Measurements from ENCODE around the gene GSTA1.
"Not testable (repeated sequence)": the region's sequence is repeated elsewhere in the genome, so short reads cannot be mapped to it uniquely, and the experiment has no call there.

DNA sequence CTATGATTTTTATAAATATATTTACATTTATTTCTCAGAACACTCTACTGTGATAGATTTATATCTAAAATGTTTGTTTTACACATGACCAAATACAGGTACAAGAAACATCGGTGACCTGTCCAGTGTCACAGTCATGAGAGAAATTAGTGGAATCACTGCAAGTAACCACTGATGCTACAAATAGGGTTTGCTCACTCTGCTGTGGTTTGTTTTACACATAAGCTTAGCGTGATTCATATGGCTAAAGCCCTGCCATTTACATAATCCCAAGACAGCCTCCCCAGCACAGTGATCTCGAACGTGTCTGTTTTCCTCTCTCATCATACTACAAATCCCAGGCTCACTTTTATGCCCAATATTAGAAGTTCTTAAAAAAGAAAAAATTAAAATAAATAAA is 34.2 kb downstream of the GSTA1 start:
- TF ChIP-seq, protein P1, sequence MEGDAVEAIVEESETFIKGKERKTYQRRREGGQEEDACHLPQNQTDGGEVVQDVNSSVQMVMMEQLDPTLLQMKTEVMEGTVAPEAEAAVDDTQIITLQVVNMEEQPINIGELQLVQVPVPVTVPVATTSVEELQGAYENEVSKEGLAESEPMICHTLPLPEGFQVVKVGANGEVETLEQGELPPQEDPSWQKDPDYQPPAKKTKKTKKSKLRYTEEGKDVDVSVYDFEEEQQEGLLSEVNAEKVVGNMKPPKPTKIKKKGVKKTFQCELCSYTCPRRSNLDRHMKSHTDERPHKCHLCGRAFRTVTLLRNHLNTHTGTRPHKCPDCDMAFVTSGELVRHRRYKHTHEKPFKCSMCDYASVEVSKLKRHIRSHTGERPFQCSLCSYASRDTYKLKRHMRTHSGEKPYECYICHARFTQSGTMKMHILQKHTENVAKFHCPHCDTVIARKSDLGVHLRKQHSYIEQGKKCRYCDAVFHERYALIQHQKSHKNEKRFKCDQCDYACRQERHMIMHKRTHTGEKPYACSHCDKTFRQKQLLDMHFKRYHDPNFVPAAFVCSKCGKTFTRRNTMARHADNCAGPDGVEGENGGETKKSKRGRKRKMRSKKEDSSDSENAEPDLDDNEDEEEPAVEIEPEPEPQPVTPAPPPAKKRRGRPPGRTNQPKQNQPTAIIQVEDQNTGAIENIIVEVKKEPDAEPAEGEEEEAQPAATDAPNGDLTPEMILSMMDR (IDR thresholded peaks at IDR 0.05 in 8 of 11, conservative IDR thresholded peaks at IDR 0.05 in 3 of 11) = not testable (repeated sequence)
- TF ChIP-seq POLR2A (IDR thresholded peaks at IDR 0.05) = not testable (repeated sequence)

Data from spleen (tissue), 7 donors.